ENCODE data around the gene POLR2A. TPM values are rescaled to one million over a fixed set of nuclear protein-coding genes. Genes with fewer than 3 reads are reported as not detected.

The POLR2A gene
- total and polyA plus RNA-seq, 2 of the 13 experiments (the other 11 are each of a cell fraction or from before 2014, with no cell fraction given): 17.8 to 18.3 TPM

DNA sequence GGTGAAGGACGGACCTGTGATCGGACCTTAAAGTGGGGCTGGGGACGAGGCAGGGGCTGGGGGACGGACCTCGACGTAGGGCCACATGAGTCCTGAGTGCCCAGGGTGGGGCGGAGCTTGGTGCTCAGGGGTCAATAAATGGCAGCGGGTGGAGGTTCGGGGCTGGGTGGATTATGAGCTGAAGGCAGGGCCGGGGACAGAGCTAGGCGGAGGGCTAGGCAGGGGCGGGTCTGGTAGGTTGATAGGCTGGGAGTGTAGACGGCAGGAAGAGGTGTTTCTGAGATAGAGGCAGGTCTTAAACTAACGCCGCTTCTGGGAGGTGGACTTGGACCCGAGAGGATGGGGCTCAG is 38.6 kb upstream of the POLR2A start (continued):
- TF ChIP-seq, protein P1, sequence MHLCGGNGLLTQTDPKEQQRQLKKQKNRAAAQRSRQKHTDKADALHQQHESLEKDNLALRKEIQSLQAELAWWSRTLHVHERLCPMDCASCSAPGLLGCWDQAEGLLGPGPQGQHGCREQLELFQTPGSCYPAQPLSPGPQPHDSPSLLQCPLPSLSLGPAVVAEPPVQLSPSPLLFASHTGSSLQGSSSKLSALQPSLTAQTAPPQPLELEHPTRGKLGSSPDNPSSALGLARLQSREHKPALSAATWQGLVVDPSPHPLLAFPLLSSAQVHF (CRISPR knock-in tag; IDR thresholded peaks at IDR 0.05): no peak
- TF ChIP-seq, protein P2, sequence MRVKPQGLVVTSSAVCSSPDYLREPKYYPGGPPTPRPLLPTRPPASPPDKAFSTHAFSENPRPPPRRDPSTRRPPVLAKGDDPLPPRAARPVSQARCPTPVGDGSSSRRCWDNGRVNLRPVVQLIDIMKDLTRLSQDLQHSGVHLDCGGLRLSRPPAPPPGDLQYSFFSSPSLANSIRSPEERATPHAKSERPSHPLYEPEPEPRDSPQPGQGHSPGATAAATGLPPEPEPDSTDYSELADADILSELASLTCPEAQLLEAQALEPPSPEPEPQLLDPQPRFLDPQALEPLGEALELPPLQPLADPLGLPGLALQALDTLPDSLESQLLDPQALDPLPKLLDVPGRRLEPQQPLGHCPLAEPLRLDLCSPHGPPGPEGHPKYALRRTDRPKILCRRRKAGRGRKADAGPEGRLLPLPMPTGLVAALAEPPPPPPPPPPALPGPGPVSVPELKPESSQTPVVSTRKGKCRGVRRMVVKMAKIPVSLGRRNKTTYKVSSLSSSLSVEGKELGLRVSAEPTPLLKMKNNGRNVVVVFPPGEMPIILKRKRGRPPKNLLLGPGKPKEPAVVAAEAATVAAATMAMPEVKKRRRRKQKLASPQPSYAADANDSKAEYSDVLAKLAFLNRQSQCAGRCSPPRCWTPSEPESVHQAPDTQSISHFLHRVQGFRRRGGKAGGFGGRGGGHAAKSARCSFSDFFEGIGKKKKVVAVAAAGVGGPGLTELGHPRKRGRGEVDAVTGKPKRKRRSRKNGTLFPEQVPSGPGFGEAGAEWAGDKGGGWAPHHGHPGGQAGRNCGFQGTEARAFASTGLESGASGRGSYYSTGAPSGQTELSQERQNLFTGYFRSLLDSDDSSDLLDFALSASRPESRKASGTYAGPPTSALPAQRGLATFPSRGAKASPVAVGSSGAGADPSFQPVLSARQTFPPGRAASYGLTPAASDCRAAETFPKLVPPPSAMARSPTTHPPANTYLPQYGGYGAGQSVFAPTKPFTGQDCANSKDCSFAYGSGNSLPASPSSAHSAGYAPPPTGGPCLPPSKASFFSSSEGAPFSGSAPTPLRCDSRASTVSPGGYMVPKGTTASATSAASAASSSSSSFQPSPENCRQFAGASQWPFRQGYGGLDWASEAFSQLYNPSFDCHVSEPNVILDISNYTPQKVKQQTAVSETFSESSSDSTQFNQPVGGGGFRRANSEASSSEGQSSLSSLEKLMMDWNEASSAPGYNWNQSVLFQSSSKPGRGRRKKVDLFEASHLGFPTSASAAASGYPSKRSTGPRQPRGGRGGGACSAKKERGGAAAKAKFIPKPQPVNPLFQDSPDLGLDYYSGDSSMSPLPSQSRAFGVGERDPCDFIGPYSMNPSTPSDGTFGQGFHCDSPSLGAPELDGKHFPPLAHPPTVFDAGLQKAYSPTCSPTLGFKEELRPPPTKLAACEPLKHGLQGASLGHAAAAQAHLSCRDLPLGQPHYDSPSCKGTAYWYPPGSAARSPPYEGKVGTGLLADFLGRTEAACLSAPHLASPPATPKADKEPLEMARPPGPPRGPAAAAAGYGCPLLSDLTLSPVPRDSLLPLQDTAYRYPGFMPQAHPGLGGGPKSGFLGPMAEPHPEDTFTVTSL (CRISPR knock-in tag; IDR thresholded peaks at IDR 0.05; ENCODE audit: borderline replicate concordance): no peak
- TF ChIP-seq NFKBIZ (CRISPR knock-in tag; IDR thresholded peaks at IDR 0.05): no peak
- TF ChIP-seq ARNT2 (CRISPR knock-in tag; IDR thresholded peaks at IDR 0.05; ENCODE audit: low read depth): no peak
- no peak for TF ChIP-seq ZNF576 (CRISPR knock-in tag; IDR thresholded peaks at IDR 0.05)
- TF ChIP-seq ZNF652 (CRISPR knock-in tag; IDR thresholded peaks at IDR 0.05; ENCODE audit: borderline replicate concordance, low read depth): no peak
- no peak for TF ChIP-seq TRIM22 (IDR thresholded peaks at IDR 0.05)
- no peak for TF ChIP-seq ZNF350 (CRISPR knock-in tag; IDR thresholded peaks at IDR 0.05; ENCODE audit: borderline replicate concordance, low read depth)
- TF ChIP-seq, protein P3, sequence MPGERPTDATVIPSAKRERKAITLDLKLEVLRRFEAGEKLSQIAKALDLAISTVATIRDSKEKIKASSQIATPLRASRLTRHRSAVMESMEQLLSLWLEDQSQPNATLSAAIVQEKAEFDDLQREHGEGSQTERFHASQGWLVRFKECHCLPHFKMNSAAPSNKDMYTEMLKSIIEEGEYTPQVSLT (CRISPR knock-in tag; IDR thresholded peaks at IDR 0.05; ENCODE audit: borderline replicate concordance, low read depth): no peak
- no peak for TF ChIP-seq ZNF24 (IDR thresholded peaks at IDR 0.05)
- TF ChIP-seq ZNF414 (CRISPR knock-in tag; IDR thresholded peaks at IDR 0.05): no peak
- no peak for TF ChIP-seq ZNF343 (CRISPR knock-in tag; IDR thresholded peaks at IDR 0.05)
- TF ChIP-seq ZNF788 (CRISPR knock-in tag; IDR thresholded peaks at IDR 0.05; ENCODE audit: borderline replicate concordance): 0 out of 2 replicates have a peak, but pooled peaks have one; percentile 5
- TF ChIP-seq, protein P4, sequence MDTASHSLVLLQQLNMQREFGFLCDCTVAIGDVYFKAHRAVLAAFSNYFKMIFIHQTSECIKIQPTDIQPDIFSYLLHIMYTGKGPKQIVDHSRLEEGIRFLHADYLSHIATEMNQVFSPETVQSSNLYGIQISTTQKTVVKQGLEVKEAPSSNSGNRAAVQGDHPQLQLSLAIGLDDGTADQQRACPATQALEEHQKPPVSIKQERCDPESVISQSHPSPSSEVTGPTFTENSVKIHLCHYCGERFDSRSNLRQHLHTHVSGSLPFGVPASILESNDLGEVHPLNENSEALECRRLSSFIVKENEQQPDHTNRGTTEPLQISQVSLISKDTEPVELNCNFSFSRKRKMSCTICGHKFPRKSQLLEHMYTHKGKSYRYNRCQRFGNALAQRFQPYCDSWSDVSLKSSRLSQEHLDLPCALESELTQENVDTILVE (CRISPR knock-in tag; IDR thresholded peaks at IDR 0.05): no peak
- TF ChIP-seq ZNF251 (CRISPR knock-in tag; IDR thresholded peaks at IDR 0.05): no peak
- TF ChIP-seq ATF4 (CRISPR knock-in tag; IDR thresholded peaks at IDR 0.05): no peak
- no peak for TF ChIP-seq CHD4 (IDR thresholded peaks at IDR 0.05; ENCODE audit: borderline replicate concordance, low read length)
- TF ChIP-seq IRF1 (CRISPR knock-in tag; IDR thresholded peaks at IDR 0.05; ENCODE audit: low read depth): no peak

Data from HepG2 (cell line).